ENCODE measurements around the gene ADPRHL1.

The ADPRHL1 gene

DNA sequence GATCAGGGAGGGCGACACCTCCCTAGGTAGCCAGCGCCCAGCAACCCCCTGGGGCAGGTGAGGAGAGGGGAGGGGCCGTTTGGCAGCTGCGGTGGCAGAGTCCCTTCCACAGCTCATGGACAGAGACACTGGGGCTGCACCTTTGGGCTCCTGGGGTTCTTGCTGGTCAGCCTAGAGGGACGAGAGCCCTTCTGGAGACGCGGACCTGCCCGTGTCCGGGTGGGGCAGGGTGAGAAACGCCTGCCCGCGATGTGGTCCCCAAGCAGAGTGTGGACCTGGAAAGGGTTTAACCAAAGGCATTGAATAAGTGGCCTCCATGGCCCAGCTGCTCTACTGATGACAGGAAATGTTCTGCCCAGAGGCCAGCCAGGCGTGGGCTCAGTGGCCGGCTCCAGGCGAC, 38.3 kb downstream of the ADPRHL1 start:
- DNase-seq (ENCODE audit: low spot score): no peak

DNA sequence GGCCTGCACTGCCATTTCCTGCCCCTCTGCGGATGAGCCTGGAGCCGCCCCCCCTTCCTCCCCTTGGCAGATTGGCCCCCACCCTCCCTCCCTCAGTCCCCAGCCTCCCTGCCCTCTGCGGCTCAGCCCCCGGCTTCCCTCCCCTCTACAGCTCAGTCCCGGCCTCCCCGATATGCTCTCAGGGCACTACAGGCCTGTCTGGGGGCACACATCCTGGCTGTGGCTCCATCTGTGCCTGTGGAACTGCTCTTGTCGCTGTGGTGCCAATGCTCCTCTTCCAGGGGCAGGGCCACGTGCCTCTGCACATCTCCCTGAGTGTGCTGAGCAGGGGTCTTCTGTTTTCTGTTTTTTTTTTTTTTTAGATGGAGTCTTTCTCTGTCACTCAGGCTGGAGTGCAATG, 39.0 kb downstream of the ADPRHL1 start:
- no peak for DNase-seq (ENCODE audit: low spot score)

- DNase-seq (ENCODE audit: low spot score): no peak
Observed at GRCh38 chr13:113413898-113414282, 39.4 kb downstream of the ADPRHL1 start.

DNA sequence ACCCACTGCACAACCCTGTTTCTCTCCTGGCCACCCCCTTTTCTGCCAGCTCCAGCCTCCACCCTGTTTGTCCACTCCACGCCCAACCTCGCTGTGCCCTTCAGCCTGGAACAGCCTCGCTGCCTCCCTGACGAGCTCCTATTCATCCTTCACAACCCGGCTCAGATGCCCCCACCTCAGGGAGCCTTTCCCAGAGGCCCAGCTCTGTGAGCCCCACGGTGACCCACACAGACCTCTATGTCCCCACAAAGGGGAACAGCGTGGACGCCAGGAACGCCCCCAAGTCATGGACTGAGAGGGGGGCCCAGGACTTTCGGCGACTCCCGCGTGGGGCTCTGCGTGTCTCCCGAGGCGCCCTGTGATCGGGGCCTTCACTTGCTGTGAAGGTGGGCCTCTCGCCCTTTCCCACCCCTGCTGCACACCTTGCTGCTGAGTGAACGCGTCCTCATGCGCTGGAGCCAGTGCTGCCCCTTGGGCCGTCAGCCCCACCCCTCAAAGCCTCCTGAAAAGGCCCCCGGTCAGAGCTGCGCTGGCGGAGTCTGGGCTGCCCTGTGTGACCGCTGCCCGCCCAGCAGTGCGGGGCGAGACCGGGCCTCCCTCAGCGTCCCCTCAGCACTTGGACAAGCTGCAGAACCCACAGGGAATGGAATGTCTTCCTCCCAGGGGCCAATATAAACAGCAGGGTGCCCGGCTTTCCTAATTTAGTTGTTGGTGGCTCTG, 40.0 kb downstream of the ADPRHL1 start:
- no peak for DNase-seq (ENCODE audit: low spot score)

DNA sequence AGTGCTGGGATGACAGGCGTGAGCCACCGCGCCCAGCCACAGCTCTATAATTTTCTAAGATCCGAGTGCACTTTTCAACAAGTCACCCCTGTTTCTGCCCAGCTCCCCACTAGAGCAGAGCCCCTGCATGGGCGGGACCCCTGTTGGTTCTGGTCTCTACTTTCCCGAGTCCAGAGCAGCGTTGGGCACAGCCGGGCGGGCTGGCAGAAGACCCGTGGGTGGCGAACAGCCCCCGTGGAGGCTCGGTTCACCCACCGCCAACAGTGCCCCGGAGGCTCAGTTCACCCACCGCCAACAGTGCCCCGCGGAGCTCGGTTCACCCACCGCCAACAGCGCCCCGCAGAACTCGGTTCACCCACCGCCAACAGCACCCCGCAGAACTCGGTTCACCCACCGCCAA, 40.8 kb downstream of the ADPRHL1 start:
- DNase-seq (ENCODE audit: low spot score): no peak

GRCh38 chr13:113411216-113412023, 41.9 kb downstream of the ADPRHL1 start:
- DNase-seq (ENCODE audit: low spot score): no peak

- no peak for DNase-seq (ENCODE audit: low spot score)
Observed at GRCh38 chr13:113410472-113411201, 42.7 kb downstream of the ADPRHL1 start.

GRCh38 chr13:113408562-113408961, 44.7 kb downstream of the ADPRHL1 start:
- no peak for DNase-seq (ENCODE audit: low spot score)

DNA sequence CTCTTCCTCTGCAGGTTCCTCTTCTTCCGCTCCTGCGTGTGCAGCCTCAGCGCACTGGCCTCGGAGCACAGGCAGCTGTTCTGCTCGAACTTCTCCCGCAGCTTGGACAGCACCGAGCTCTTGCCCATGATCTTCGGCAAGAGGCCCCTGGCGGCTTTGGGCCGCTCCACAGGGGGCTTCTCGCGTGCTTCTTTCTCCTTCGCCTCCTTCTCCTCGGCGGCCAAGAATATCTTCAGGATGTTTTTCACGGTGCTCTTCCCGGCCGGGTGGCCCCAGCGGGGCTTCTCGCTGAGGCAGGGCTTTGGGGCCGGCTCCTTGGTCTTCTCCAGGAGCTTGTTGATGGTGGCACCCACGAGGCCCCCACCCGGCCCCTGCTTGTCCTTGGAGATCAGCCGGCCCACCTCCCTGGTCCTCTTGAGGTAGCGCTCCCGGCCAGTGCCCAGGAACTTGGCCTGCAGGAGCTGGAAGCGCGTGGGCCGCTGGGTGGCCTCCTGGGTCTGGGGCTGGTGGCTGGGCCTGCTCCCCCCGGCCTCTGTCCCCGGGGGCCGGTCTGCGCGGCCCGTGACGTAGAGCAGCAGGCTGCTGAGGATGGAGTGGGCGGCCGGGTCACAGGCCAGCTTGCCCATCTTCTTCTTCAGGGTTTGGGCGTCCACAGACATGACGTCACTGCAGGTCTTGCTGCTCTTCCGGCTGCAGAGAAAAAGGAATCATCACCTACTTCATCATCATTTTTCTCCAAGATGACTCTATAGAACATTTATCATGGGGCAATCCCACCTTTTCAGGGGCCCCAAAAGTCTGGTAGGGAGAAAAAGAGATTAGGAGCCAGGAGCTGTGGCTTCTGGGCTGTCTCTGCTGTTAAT, 45.5 kb downstream of the ADPRHL1 start:
- DNase-seq (ENCODE audit: low spot score): no peak

DNA sequence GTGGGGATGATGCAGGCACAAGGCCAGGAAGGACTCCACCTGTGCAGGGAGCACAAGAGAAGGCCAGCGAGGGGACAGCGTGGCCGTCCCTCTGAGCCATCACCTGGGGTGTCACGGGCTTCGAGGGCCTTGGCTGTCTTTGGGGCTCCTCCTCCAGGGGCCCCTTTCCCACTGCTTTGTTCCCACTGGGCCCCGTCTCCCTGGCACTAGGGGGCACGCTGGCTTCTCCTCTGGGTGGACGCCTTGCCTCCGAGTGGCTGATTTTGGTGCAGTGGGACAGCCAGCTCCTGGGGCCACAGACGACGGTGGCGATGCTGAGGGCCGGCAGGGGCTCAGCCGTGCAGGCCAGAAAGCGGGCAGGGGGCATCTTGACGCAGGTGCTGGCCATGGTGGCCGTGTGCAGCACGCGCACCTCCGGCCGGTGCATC, 46.2 kb downstream of the ADPRHL1 start:
- DNase-seq (ENCODE audit: low spot score): no peak

GRCh38 chr13:113406321-113407102, 46.8 kb downstream of the ADPRHL1 start:
- DNase-seq (ENCODE audit: low spot score): no peak

DNA sequence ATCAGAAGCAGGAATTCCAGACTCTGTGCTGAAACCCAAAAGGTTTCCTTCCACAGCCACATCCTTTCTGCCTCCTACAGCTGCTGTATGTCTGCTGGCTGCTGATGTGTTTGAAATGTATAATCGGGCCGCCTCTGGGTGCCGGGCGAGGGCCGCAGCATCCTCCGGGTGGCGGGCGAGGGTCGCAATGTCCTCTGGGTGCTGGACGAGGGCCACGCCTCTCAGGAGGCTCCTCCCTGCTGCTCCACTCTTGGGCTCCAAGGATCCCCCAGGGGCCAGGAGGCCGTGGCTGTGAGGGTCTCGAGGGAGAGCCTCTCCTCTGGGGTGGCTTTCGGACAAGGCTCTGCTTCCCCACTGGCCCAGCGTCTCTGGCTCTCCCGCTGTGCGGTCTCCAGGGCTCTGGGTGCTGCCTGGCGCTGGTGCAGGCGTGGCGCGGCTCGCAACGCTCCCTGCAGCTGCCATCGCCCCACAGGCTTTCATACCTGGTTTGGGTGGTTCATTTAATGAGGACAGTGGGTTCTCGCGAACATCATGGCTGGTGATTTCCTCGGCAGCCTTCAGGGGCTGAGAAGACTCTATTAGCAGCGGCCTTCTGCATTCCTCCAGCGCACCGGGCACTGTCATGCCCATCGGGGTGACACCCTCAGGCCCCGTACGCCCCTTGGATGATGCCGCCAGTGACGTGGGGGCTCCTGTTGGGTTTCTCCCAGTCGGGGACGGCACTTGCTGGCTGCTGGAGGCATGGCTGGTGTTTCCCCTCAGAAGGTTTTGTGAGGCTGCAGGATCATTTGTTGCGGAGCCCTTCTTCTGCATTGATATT, 47.6 kb downstream of the ADPRHL1 start:
- DNase-seq (ENCODE audit: low spot score): no peak

- DNase-seq (ENCODE audit: low spot score): no peak
Observed at GRCh38 chr13:113404723-113405471, 48.4 kb downstream of the ADPRHL1 start.

DNA sequence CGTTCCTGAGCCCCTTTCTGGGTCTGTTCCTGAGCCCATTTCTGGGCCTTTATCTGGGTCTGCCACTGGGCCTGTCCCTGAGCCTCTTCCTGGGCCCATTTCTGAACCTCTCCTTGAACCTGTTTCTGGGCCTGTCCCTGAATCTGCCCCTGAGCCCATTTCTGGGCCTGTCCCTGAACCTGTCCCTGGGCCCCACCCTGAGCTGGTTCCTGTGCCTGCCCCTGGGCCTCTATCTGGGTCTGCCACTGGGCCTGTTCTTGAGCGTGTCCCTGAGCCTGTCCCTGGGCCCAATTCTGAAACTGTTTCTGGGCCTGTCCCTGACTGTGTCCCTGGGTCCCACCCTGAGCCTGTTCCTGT, 48.9 kb downstream of the ADPRHL1 start:
- no peak for DNase-seq (ENCODE audit: low spot score)

DNA sequence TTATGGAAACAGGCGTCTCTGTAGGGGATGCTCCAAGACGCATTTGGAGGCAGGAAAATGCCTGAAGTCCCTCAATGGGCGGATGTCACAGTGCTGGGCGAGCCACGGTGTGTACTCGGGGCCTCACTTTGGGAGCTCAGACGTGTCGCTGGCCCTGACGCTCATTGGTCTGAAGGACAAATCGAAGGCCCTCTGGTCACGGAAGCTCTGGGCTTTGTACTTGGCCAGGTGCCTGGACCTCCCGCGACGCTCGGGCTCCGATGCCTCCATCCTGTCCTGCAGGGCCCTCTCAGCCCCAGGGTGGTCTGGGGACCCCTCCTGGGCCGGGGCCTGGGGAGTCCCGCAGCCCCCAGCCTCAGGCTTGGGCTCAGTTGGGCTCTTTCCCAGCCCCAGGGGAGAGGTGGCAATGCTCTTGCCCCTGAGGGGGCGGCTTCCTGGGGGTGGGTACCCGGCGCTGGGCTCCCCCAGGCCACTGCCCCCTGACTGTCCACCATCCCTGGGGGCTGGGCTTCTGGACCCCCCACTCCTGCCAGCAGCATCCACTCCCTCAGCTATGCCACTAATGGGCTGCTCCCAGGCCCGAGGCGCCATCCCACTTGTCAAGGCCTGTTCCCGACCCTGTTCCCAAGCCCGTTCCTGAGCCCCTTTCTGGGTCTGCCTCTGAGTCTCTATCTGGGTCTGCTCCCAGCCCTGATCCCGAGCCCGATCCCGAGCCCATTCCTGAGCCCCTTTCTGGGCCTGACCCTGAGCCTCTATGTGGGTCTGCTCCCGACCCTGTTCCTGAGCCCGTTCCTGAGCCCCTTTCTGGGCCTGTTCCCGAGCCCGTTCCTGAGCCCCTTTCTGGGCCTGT, 49.8 kb downstream of the ADPRHL1 start:
- no peak for DNase-seq (ENCODE audit: low spot score)

DNA sequence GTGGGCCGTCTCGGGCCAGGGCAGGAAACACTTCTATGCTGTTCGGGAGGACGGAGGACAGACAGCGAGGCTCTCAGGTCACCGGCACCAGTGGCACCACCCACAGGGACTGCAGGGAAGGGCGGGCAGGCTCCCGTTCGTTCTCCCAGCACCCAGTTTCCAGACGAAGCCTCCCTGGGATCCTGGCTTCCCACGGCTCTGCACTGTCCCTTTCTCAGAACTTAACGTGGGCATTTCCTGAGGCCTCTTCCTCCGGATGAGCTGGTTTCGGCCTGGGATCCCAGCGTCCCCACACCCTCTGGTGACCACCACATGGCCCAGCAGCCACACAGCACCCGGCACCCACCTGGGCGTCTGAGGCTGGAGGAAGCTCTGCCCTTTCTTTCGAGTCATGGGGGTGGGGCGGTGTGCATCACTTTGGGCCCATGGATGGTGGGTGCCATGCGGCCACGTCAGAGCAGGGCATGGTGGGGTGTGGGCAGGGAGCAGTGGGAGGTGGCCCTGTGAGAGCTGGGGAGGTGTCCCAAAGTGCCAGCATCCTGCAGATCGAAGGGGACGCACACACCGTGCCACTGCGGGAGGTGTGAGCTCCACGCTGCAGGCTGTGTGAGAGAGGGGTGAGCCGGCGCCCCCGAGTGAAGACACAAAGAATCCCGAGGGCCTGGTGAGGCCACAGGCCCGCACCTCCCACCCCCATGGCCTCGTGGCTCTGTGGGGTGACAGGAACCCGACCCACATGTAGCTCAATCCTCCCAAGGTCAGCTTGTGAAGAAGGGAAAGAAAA, 50.6 kb downstream of the ADPRHL1 start:
- DNase-seq (ENCODE audit: low spot score): no peak
